NT2/D1 (cell line): ENCODE results near the gene IL13RA1.

Experiments
- DNase-seq: peaks from one replicate; pipeline ENCODE4 v3.0.0-alpha.2; 2011; ENCODE audit warnings: low read depth, low spot score
- H3K27me3 ChIP-seq: 2 replicates; pipeline ENCODE4 v1.6.0; 2011; ENCODE audit warnings: mild to moderate bottlenecking; ENCODE audit not compliant: insufficient read length, insufficient read depth
- H3K36me3 ChIP-seq: 2 replicates; pipeline ENCODE4 v1.6.1; 2011; ENCODE audit warnings: mild to moderate bottlenecking, low read length, mixed read lengths; ENCODE audit not compliant: insufficient read depth, insufficient read length
- H3K4me1 ChIP-seq: 2 replicates; pipeline ENCODE4 v1.5.1; 2011; ENCODE audit not compliant: insufficient read depth, insufficient read length
- H3K4me3 ChIP-seq: 2 replicates; pipeline ENCODE4 v1.5.1; 2011; ENCODE audit warnings: low read depth; ENCODE audit not compliant: insufficient read length
- H3K9ac ChIP-seq: 2 replicates; pipeline ENCODE4 v1.6.0; 2011; ENCODE audit warnings: low read depth; ENCODE audit not compliant: insufficient read length
- H3K9me3 ChIP-seq: 2 replicates; pipeline ENCODE4 v1.5.1; 2011; ENCODE audit warnings: mild to moderate bottlenecking, low read length; ENCODE audit not compliant: insufficient read depth
- SUZ12 ChIP-seq: IDR thresholded peaks from 2 replicates; pipeline ENCODE4 v1.6.1; 2011; ENCODE audit not compliant: insufficient read length, insufficient read depth; ENCODE audit errors: extremely low read depth
- YY1 ChIP-seq: IDR thresholded peaks from 2 replicates; pipeline ENCODE4 v1.6.1; 2011; ENCODE audit not compliant: insufficient read length, insufficient read depth
- ZNF274 ChIP-seq: IDR thresholded peaks from 2 replicates; pipeline ENCODE4 v1.6.1; 2011; ENCODE audit warnings: mild to moderate bottlenecking, low read depth, low read length

The IL13RA1 gene

DNA sequence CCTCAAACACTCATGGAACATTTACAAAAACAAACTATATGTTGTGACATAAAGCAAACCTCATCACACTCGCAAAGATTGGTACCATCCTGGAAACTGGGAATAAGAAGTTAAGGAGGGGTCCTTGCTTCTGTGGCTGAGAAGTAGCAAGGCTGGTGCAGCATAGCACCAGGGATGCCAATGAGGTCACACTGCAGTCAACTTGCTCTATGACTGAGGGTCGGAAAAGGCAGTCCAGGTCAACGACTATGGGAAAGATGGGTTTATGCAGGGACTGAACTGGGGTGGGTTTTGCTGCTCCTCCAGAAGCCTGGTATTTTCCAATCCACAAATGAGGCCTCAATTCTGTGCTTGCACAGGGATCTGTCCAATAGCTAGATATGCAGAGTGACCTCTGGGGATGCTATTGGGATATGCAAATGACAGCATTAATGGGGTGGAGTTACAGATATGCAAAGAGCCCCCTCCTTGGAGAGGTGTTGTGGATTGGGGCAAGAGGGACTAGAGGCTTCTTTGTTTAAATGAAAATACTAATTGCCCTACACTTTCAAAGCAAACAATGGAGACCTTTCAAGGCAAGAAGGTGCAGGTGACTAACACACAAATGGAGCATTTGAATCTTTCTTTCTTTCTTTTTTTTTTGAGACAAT, 7.2 kb upstream of the IL13RA1 start:
- H3K9me3 ChIP-seq, result no peaks in the 10 kb centered on the region

DNA sequence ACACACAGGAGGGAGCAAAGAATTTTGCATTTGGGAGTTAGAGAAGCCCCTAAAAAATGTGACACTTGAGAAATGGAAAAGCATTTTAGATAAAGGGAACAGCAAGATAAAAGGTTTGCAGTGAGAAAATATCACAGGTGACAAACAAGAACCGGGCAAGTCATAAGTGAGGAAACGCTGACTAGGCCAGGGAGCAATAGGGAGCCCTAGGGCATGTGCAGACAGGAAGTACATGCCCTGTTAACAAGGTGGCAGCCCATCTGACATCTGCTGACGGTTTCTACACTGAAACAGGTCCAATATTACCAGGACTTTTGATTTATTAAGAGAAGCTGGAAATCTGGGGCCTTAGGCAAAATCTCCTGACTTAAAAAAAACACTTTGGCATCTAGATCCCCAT, 4.0 kb upstream of the IL13RA1 start:
- Histone ChIP-seq H3K36me3 (no peaks in the 10 kb centered on the region), H3K27me3 (peaks cover 28% of the 10 kb centered on the region), H3K9ac (no peak overlapping the region), H3K4me3 (no peak overlapping the region), H3K9me3 (no peaks in the 10 kb centered on the region), H3K4me1 (peaks cover 3% of the 10 kb centered on the region)
- TF ChIP-seq YY1 (no peak), SUZ12 (no peak), ZNF274 (no peak)
- no peak for DNase-seq

More for the DNA sequence above, 7.2 kb upstream of the IL13RA1 start:
- no peak overlapping the region for H3K4me3 ChIP-seq
- H3K4me1 ChIP-seq, result peaks cover 3% of the 10 kb centered on the region
- H3K27me3 ChIP-seq, result peaks cover 11% of the 10 kb centered on the region
- TF ChIP-seq SUZ12 (no peak), YY1 (no peak), ZNF274 (no peak)
- no peak for DNase-seq
- no peaks in the 10 kb centered on the region for H3K36me3 ChIP-seq
- H3K9ac ChIP-seq, result no peak overlapping the region

DNA sequence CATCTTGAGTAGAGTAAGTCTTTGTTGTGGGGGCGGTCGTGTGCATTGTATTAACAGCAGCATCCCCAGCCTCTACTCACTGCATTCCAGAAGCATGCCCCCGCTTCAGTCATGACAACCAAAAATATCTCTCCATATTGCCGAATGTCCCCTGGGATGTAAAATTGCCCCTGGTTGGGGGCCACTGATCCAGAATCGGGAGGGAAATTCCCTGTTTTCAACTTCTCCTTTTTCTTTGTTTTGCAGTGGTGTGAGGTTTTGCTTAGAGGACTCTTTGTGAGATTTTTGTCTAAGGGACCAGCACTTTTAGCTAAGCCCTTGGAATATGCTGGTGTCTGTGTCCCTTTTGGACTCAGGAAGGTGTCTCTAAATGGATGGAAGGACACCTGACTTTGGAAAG, 3.0 kb upstream of the IL13RA1 start:
- Histone ChIP-seq H3K27me3 (peaks cover 38% of the 10 kb centered on the region), H3K9me3 (no peaks in the 10 kb centered on the region), H3K9ac (no peak overlapping the region), H3K36me3 (no peaks in the 10 kb centered on the region), H3K4me3 (no peak overlapping the region), H3K4me1 (peaks cover 3% of the 10 kb centered on the region)
- no peak for TF ChIP-seq ZNF274
- TF ChIP-seq YY1, result no peak
- no peak for TF ChIP-seq SUZ12
- no peak for DNase-seq

DNA sequence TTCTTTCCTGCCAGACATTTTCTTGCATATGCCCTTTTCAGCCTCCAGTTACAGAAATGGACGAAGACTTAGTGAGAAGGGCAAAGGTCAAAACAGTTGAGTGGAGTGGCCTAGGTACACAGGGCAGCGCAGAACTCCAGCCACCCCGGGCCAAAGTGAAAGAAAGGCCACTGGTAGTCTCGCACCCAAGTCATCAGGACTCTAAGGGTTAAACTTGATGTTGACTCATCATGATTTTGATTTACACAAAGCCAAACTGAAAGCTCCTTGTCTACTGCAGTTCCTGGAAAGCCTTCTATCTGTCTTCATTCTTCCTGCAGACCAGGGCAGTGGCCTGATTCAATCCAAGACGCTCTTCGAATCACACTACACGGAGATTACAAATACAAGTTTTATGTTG, 2.6 kb upstream of the IL13RA1 start:
- H3K9me3 ChIP-seq, result no peaks in the 10 kb centered on the region
- peaks cover 3% of the 10 kb centered on the region for H3K4me1 ChIP-seq
- no peak for TF ChIP-seq YY1
- no peak for TF ChIP-seq ZNF274
- no peak for TF ChIP-seq SUZ12
- H3K9ac ChIP-seq, result no peak overlapping the region
- H3K27me3 ChIP-seq, result peaks cover 42% of the 10 kb centered on the region
- no peaks in the 10 kb centered on the region for H3K36me3 ChIP-seq
- H3K4me3 ChIP-seq, result no peak overlapping the region
- DNase-seq, result no peak

DNA sequence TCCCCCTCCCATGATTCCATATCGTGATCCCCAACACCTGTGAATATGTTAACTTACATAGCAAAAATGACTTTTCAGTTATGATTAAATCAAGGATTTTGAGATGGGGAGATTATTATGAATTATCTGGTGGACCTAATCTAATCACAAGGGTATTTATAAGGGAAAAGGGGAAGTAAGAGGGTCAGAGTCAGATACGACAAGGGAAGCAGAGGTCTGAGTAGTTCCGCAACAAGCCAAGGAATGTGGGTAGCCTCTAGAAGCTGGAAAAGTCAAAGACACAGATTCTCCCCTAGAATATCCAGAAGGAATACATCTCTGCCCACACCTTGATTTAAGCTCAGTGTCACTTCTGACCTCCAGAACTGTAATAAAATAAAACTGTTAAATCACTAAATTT, 1.0 kb upstream of the IL13RA1 start:
- Histone ChIP-seq H3K9ac (no peak overlapping the region), H3K4me3 (no peak overlapping the region), H3K27me3 (peaks cover 52% of the 10 kb centered on the region), H3K4me1 (no peaks in the 10 kb centered on the region), H3K36me3 (no peaks in the 10 kb centered on the region), H3K9me3 (no peaks in the 10 kb centered on the region)
- no peak for DNase-seq
- no peak for TF ChIP-seq SUZ12

DNA sequence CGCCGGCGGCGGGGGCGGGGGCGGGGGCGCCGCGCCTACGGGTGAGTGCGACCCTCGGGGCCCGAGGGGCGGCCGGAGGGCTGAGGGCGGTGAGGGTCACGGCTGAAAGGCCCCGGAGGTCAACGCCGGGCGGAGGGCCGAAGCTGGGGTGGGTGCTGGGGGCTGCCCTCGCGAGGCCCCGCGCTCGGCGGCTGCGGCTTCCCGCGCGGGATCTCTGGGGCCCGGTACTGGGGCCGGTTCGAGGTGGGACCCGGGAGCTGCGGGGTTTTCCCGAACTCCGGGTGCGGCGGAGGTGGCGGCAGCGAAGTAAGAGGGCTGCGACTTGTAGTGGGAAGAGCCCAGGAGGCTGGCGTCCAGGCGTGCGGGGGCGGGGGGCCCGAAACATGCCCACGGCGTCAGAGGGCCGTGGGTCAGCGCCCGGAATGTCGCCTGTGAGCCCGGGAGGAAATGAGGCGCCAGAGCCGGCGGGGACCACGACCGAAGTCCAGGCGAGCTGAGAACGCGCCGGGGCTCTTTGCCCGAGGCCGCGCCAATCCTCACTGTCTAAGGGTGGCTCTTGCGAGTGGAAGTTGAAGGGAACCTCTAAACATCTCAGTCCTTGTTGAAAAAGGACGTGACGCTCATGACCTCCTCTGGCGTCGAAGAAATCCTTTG, 407 bp downstream of the IL13RA1 start:
- TF ChIP-seq ZNF274, result no peak
- no peak for TF ChIP-seq YY1
- peak overlapping the region; percentile 55 for H3K4me3 ChIP-seq
- no peak for DNase-seq
- H3K36me3 ChIP-seq, result no peaks in the 10 kb centered on the region
- peak overlapping the region; percentile 76 for H3K9ac ChIP-seq
- no peaks in the 10 kb centered on the region for H3K4me1 ChIP-seq
- no peaks in the 10 kb centered on the region for H3K9me3 ChIP-seq
- H3K27me3 ChIP-seq, result peaks cover 46% of the 10 kb centered on the region

DNA sequence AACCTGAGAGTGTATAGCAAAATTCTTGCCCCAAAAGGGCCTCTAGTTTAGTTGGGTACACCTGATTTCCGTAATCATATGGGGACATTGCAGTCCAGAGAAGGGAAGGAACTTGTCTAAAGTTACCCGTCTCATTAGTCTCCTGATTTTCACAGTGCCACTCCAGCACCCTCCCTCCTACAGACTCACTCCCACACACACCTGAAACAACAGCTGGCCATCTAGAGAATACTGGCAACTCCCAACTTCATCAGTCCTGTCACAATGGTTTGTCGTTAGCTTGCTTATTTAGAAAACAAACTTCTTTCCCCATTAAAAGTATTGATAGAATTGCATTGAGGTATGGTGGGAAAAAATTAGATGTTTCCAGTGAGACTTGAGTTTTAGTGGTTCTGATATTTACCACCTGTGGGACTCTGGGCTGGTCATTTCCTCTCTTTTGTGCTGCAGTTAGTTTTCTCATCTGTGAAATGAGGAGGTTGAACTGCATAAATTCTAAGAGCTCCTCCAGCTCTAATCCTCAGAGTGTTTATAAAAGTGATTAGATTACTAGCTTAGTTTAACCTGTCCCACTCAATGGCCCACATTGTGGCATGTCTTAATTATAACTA, 1.7 kb downstream of the IL13RA1 start:
- no peaks in the 10 kb centered on the region for H3K4me1 ChIP-seq
- H3K9ac ChIP-seq, result no peak overlapping the region
- no peak for DNase-seq

More for the DNA sequence above, 1.7 kb downstream of the IL13RA1 start:
- Histone ChIP-seq H3K36me3 (no peaks in the 10 kb centered on the region), H3K4me3 (no peak overlapping the region), H3K27me3 (peaks cover 45% of the 10 kb centered on the region), H3K9me3 (no peaks in the 10 kb centered on the region)
- TF ChIP-seq ZNF274, result no peak
- TF ChIP-seq YY1, result no peak
- no peak for TF ChIP-seq SUZ12
